Testis (tissue), 3 donors: ENCODE results near the gene MARK2. TPM values are rescaled to one million over a fixed set of nuclear protein-coding genes. Genes with fewer than 3 reads are reported as not detected.
A peak's percentile ranks its signal among the peaks of the same experiment; 100 is the strongest.

Source experiments
- DNase-seq: peaks from one replicate; pipeline ENCODE4 v3.0.0-alpha.2; 2019
- H3K27ac ChIP-seq, 2 donors: fragments of 200-600 bp; sonication (generic); one replicate each; pipeline ENCODE4 v1.5.1; 2019
- H3K27me3 ChIP-seq: fragments of 200-600 bp; sonication (generic); one replicate; pipeline ENCODE4 v1.5.1; 2019
- H3K36me3 ChIP-seq: fragments of 200-600 bp; sonication (generic); one replicate; pipeline ENCODE4 v1.5.1; 2017; ENCODE audit warnings: low read depth; ENCODE audit errors: missing control alignments
- H3K4me1 ChIP-seq: fragments of 200-600 bp; sonication (generic); one replicate; pipeline ENCODE4 v1.5.1; 2019
- H3K4me3 ChIP-seq, 2 donors: fragments of 200-600 bp; sonication (generic); one replicate each; pipeline ENCODE4 v1.5.1; 2017 to 2019
- H3K9me3 ChIP-seq: fragments of 200-600 bp; sonication (generic); one replicate; pipeline ENCODE4 v1.5.1; 2017
- CTCF ChIP-seq, 3 experiments: fragments of 450-650 bp in 2 of 3; fragments of 200-600 bp in 1 of 3; sonication (generic) in 1 of 3; IDR thresholded peaks; one replicate each; pipeline ENCODE4 v1.5.1; 2016 to 2019; ENCODE audit warnings: antibody characterized with exemption in 3 of 3, mild to moderate bottlenecking in 2 of 3, moderate library complexity in 1 of 3
- POLR2A ChIP-seq: fragments of 450-650 bp; IDR thresholded peaks from one replicate; pipeline ENCODE4 v1.6.1; 2017; ENCODE audit warnings: antibody characterized with exemption, mild to moderate bottlenecking, moderate library complexity
- WGBS, 2 donors: methylation state at CpG; one replicate each; pipeline ENCODE4 v1.1.5; 2018; 5-methylcytosine and 5-hydroxymethylcytosine counted together
- intact Hi-C: fragments of 100-400 bp; cut with DNase I; formaldehyde crosslinking; loops from one replicate; pipeline ENCODE4 v1.15.1; 2023; ENCODE audit warnings: low total_unique reads
- polyA plus RNA-seq: library from polyadenylated mRNA; stranded (reverse); fragments of 350-450 nt; fragmentation: Illumina TruSeq; extraction: RNeasy Lipid Tissue Mini Kit (QIAGEN cat#74804); gene quantifications from one replicate; pipeline ENCODE4 v1.2.3, GENCODE V29; 2014; ENCODE audit warnings: low read depth, low replicate concordance; ENCODE audit not compliant: insufficient read depth
- total RNA-seq, 2 donors: library from RNA; depleted of rRNA; stranded (reverse); fragments of >200 nt; gene quantifications; one replicate each; pipeline ENCODE4 v1.2.3, GENCODE V29; 2016

The MARK2 gene
- total and polyA plus RNA-seq, 3 donors from 2014 or later, result 24.7 to 52.8 (median 51.7) TPM

- 84 to 87% methylated on average over 6 of the region's 6 CpGs for WGBS, 2 donors
- intact Hi-C loops, result no loop called here
- Histone ChIP-seq H3K9me3 (no peaks in the 10 kb centered on the region), H3K27ac (no peak overlapping the region), H3K36me3 (no peaks in the 10 kb centered on the region), H3K4me3 (no peak overlapping the region), H3K4me1 (peaks cover 38% of the 10 kb centered on the region), H3K27me3 (no peaks in the 10 kb centered on the region)
- TF ChIP-seq POLR2A (no peak), CTCF (IDR thresholded peaks at IDR 0.05) (no peak)
- no peak for DNase-seq
These were observed 38.8 kb downstream of the MARK2 start for GRCh38 chr11:63877658-63878241.

- H3K4me1 ChIP-seq, result peaks cover 19% of the 10 kb centered on the region
- DNase-seq, result no peak
- H3K9me3 ChIP-seq, result no peaks in the 10 kb centered on the region
- 34 to 44% methylated on average over 2 of the region's 2 CpGs for WGBS, 2 donors
- no peak for TF ChIP-seq POLR2A
- TF ChIP-seq CTCF (IDR thresholded peaks at IDR 0.05), result no peak
- intact Hi-C loops, result no loop called here
- no peaks in the 10 kb centered on the region for H3K36me3 ChIP-seq
- H3K27me3 ChIP-seq, result no peaks in the 10 kb centered on the region
- H3K27ac ChIP-seq, result no peak overlapping the region
- H3K4me3 ChIP-seq, result no peak overlapping the region
These were observed 40.9 kb downstream of the MARK2 start for GRCh38 chr11:63879598-63880402.

- DNase-seq, result no peak
- Histone ChIP-seq H3K36me3 (no peaks in the 10 kb centered on the region), H3K4me1 (peaks cover 15% of the 10 kb centered on the region), H3K9me3 (no peaks in the 10 kb centered on the region), H3K27ac (no peak overlapping the region), H3K4me3 (no peak overlapping the region), H3K27me3 (no peaks in the 10 kb centered on the region)
- WGBS, 2 donors, result 41 to 60% methylated on average over 3 of the region's 3 CpGs
- intact Hi-C loops, result no loop called here
- TF ChIP-seq POLR2A, result no peak
- no peak for TF ChIP-seq CTCF (IDR thresholded peaks at IDR 0.05)
These were observed 41.5 kb downstream of the MARK2 start for GRCh38 chr11:63880403-63880790.

GRCh38 chr11:63882555-63883242 is 43.8 kb downstream of the MARK2 start:
- Histone ChIP-seq H3K4me3 (no peak overlapping the region), H3K27me3 (no peaks in the 10 kb centered on the region), H3K9me3 (no peaks in the 10 kb centered on the region), H3K36me3 (no peaks in the 10 kb centered on the region), H3K4me1 (peaks cover 19% of the 10 kb centered on the region), H3K27ac (no peak overlapping the region)
- 84 to 85% methylated on average over 5 to 7 of the region's 7 CpGs for WGBS, 2 donors
- intact Hi-C loops, result no loop called here
- peak; percentile 26 for DNase-seq
- TF ChIP-seq POLR2A (no peak), CTCF (IDR thresholded peaks at IDR 0.05) (no peak)
